B cell (primary cell): Measurements from ENCODE around the gene C19orf85. TPM values are rescaled to one million over a fixed set of nuclear protein-coding genes. Genes with fewer than 3 reads are reported as not detected.

Source experiments
- ATAC-seq: fragments of 200-7000 bp; cut with Tn5 transposase; one replicate; pipeline ENCODE4 v1.10.0; 2021; ENCODE audit warnings: low read depth, mild to moderate bottlenecking, moderate number of reproducible peaks, moderate library complexity
- CTCF ChIA-PET: fragments of 350-600 bp; sonication (Branson Sonifier 250); formaldehyde crosslinking; loops from one replicate; lab custom pipeline; 2021; ENCODE audit warnings: antibody characterized with exemption, inconsistent platforms; lab: Charles Lee
- POLR2A ChIA-PET: fragments of 350-600 bp; sonication (Branson Sonifier 250); formaldehyde crosslinking; loops from one replicate; lab custom pipeline; 2021; ENCODE audit warnings: antibody characterized with exemption; lab: Charles Lee
- DNase-seq: peaks from one replicate; pipeline ENCODE4 v3.0.0; 2013
- H2AFZ ChIP-seq: 2 replicates; pipeline ENCODE4 v1.6.1; 2012; ENCODE audit warnings: mild to moderate bottlenecking, low read depth, low read length; ENCODE audit not compliant: insufficient read depth, poor library complexity, severe bottlenecking
- H3K27ac ChIP-seq, 2 donors: 1 replicate in 1 of 2; 2 replicates in 1 of 2; pipeline ENCODE4 v1.5.1; 2012 to 2013; ENCODE audit warnings: low read length in 2 of 2, mild to moderate bottlenecking in 2 of 2, moderate library complexity in 1 of 2
- H3K27me3 ChIP-seq, 4 experiments: fragments of 200-600 bp in 1 of 4; sonication (generic) in 1 of 4; replicated peaks in 1 of 4; 1 replicate in 2 of 4; 2 replicates in 2 of 4; pipeline versions ENCODE4 v1.6.1 to v1.7.0; 2013 to 2016; ENCODE audit warnings: low read length in 3 of 4, mild to moderate bottlenecking in 2 of 4, mixed read lengths in 1 of 4, moderate library complexity in 1 of 4; ENCODE audit not compliant: insufficient read depth in 4 of 4, control insufficient read depth in 3 of 4; ENCODE audit errors: control extremely low read depth in 1 of 4
- H3K36me3 ChIP-seq, 2 experiments: replicated peaks in 1 of 2; 1 replicate in 1 of 2; 2 replicates in 1 of 2; pipeline versions ENCODE4 v1.6.1 to v1.7.1; 2013; ENCODE audit warnings: low read length in 1 of 2; ENCODE audit not compliant: insufficient read depth in 2 of 2, control insufficient read depth in 1 of 2; ENCODE audit errors: control extremely low read depth in 1 of 2, extremely low read depth in 1 of 2
- H3K4me1 ChIP-seq, 2 donors: fragments of 200-600 bp in 1 of 2; sonication (generic) in 1 of 2; 1 replicate in 1 of 2; 2 replicates in 1 of 2; pipeline versions ENCODE4 v1.5.1 to v1.6.1; 2013 to 2017; ENCODE audit warnings: low read length in 2 of 2; ENCODE audit not compliant: control insufficient read depth in 2 of 2, insufficient read depth in 2 of 2
- H3K4me2 ChIP-seq: replicated peaks from 2 replicates; pipeline ENCODE3; 2012; ENCODE audit warnings: mild to moderate bottlenecking, low read depth, low read length; ENCODE audit not compliant: poor library complexity, severe bottlenecking
- H3K4me3 ChIP-seq, 5 experiments: fragments of 200-600 bp in 1 of 5; sonication (generic) in 1 of 5; 1 replicate in 3 of 5; 2 replicates in 2 of 5; pipeline versions ENCODE4 v1.5.1 to v1.7.0; 2011 to 2016; ENCODE audit warnings: low read length in 4 of 5, mild to moderate bottlenecking in 4 of 5, low read depth in 2 of 5, control low read depth in 1 of 5, moderate library complexity in 1 of 5; ENCODE audit not compliant: insufficient read depth in 1 of 5; ENCODE audit errors: control extremely low read depth in 1 of 5, extremely low read depth in 1 of 5
- H3K79me2 ChIP-seq: fragments of 200-600 bp; sonication (generic); one replicate; pipeline ENCODE4 v1.6.0; 2016; ENCODE audit warnings: low read length; ENCODE audit not compliant: control insufficient read depth, insufficient read depth
- H3K9ac ChIP-seq: fragments of 200-600 bp; sonication (generic); 2 replicates; pipeline ENCODE4 v1.6.1; 2017; ENCODE audit warnings: mild to moderate bottlenecking, low read length, moderate library complexity
- H3K9me3 ChIP-seq, 3 donors: one replicate each; pipeline versions ENCODE4 v1.6.1 to v1.7.1; 2013; ENCODE audit warnings: low read length in 2 of 3; ENCODE audit not compliant: control insufficient read depth in 2 of 3, insufficient read depth in 1 of 3; ENCODE audit errors: control extremely low read depth in 1 of 3
- H4K20me1 ChIP-seq: 2 replicates; pipeline ENCODE4 v1.6.0; 2012; ENCODE audit warnings: mild to moderate bottlenecking, low read length; ENCODE audit not compliant: insufficient read depth, control insufficient read depth, poor library complexity, severe bottlenecking
- H3K27ac Mint-ChIP-seq: one replicate; pipeline ENCODE4 v1.8.0; 2021; ENCODE audit warnings: mixed read lengths
- H3K27me3 Mint-ChIP-seq: one replicate; pipeline ENCODE4 v1.8.0; 2021; ENCODE audit warnings: mixed read lengths
- H3K4me1 Mint-ChIP-seq: one replicate; pipeline ENCODE4 v1.8.0; 2021; ENCODE audit warnings: mixed read lengths
- H3K4me3 Mint-ChIP-seq: one replicate; pipeline ENCODE4 v1.8.0; 2021; ENCODE audit warnings: mixed read lengths
- H3K9me3 Mint-ChIP-seq: one replicate; pipeline ENCODE4 v1.8.0; 2022; ENCODE audit warnings: mixed read lengths; ENCODE audit not compliant: insufficient read depth
- CTCF ChIP-seq: fragments of 200-600 bp; IDR thresholded peaks from one replicate; pipeline ENCODE4 v1.8.0; 2022; ENCODE audit warnings: antibody characterized with exemption, mild to moderate bottlenecking
- EZH2 ChIP-seq: IDR thresholded peaks from 2 replicates; pipeline ENCODE4 v1.6.1; 2012; ENCODE audit warnings: borderline replicate concordance, low read depth, mild to moderate bottlenecking, moderate library complexity, low read length; ENCODE audit not compliant: insufficient read depth, poor library complexity, severe bottlenecking
- WGBS: methylation state at CpG from one replicate; pipeline ENCODE4 v1.1.5; 2013; ENCODE audit warnings: missing lambda C conversion rate; ENCODE audit not compliant: insufficient coverage; 5-methylcytosine and 5-hydroxymethylcytosine counted together
- intact Hi-C: fragments of 100-400 bp; cut with micrococcal nuclease; formaldehyde crosslinking; loops from one replicate; pipeline ENCODE4 v1.10.0; 2022
- polyA plus RNA-seq: library from polyadenylated mRNA; depleted of rRNA; stranded (reverse); fragments of >200 nt; gene quantifications from 2 replicates; pipeline ENCODE4 v1.2.3, GENCODE V29; 2012
- total RNA-seq, 2 donors: library from RNA; stranded (reverse); fragments of 120-200 nt in 1 of 2; gene quantifications; 1 replicate in 1 of 2; 2 replicates in 1 of 2; pipeline versions ENCODE4 v1.2.3 to v1.2.4, GENCODE V29; 2013 to 2022

Gene C19orf85
- total and polyA plus RNA-seq, 2 donors (not counting 1 experiment from before 2014, with no cell fraction given) = not detected

- Histone ChIP-seq H2AFZ (no peak overlapping the region), H3K4me2 (peak overlapping the region; percentile 18), H3K4me3 (no peak overlapping the region), H3K79me2 (no peaks in the 10 kb centered on the region), H3K36me3 (no peaks in the 10 kb centered on the region), H3K9ac (no peak overlapping the region), H4K20me1 (no peaks in the 10 kb centered on the region), H3K27ac (no peak overlapping the region), H3K27me3 (peaks cover 0 to 35% (median 2%) of the 10 kb centered on the region in 4 experiments), H3K4me1 (no peaks in the 10 kb centered on the region), H3K9me3 (no peaks in the 10 kb centered on the region)
- CTCF ChIA-PET = interaction anchor here (0.6 to 1.3 kb wide), 2 partner anchors 9 to 10 kb away, joined by 3 read pairs; partner anchors contain the start of gene NAT14
- Mint-ChIP-seq H3K27ac (no peak overlapping the region), H3K4me3 (no peak overlapping the region), H3K4me1 (no peaks in the 10 kb centered on the region), H3K27me3 (peaks cover 8% of the 10 kb centered on the region), H3K9me3 (no peaks in the 10 kb centered on the region)
- intact Hi-C loops = no loop called here
- 68% methylated on average over 27 of the region's 38 CpGs for WGBS
- no peak for ATAC-seq
- TF ChIP-seq CTCF (no peak), EZH2 (no peak)
- DNase-seq = no peak
- POLR2A ChIA-PET = no interaction called here
Measured at GRCh38 chr19:55493645-55494171, 29.2 kb upstream of the C19orf85 start.

- no peak overlapping the region for H2AFZ ChIP-seq
- H3K4me2 ChIP-seq = no peak overlapping the region
- Mint-ChIP-seq H3K27ac (no peak overlapping the region), H3K9me3 (no peaks in the 10 kb centered on the region), H3K4me1 (no peaks in the 10 kb centered on the region), H3K27me3 (peaks cover 8% of the 10 kb centered on the region), H3K4me3 (no peak overlapping the region)
- no peaks in the 10 kb centered on the region for H3K36me3 ChIP-seq
- CTCF ChIA-PET = no interaction called here
- TF ChIP-seq EZH2 (no peak), CTCF (no peak)
- H3K4me1 ChIP-seq = no peaks in the 10 kb centered on the region
- no peak for ATAC-seq
- H3K79me2 ChIP-seq = no peaks in the 10 kb centered on the region
- no peak overlapping the region for H3K4me3 ChIP-seq
- H3K9ac ChIP-seq = no peak overlapping the region
- DNase-seq = no peak
- POLR2A ChIA-PET = no interaction called here
- H3K27me3 ChIP-seq = peaks cover 0 to 35% (median 2%) of the 10 kb centered on the region in 4 experiments
- H3K9me3 ChIP-seq = no peaks in the 10 kb centered on the region
- H3K27ac ChIP-seq = no peak overlapping the region
- intact Hi-C loops = no loop called here
- WGBS = 78% methylated on average over 17 of the region's 18 CpGs
- no peaks in the 10 kb centered on the region for H4K20me1 ChIP-seq
Measured at GRCh38 chr19:55493052-55493644, 28.6 kb upstream of the C19orf85 start.
